Cardiac fibroblast (primary cell): ENCODE measurements around the gene LHFPL3.

Experiments used
- DNase-seq, 2 donors: peaks; one replicate each; pipeline versions ENCODE4 v3.0.0 to v3.0.0-alpha.2; 2010; ENCODE audit warnings: low read depth in 2 of 2
- H3K4me3 ChIP-seq, 2 donors: replicated peaks in 1 of 2; 1 replicate in 1 of 2; 2 replicates in 1 of 2; pipeline ENCODE4 v1.5.1; 2011; ENCODE audit warnings: low read depth in 2 of 2, low read length in 2 of 2, mild to moderate bottlenecking in 2 of 2, moderate library complexity in 1 of 2
- CTCF ChIP-seq: IDR thresholded peaks from one replicate; pipeline ENCODE4 v1.5.1; 2011; ENCODE audit warnings: low read depth, mild to moderate bottlenecking, low read length, inconsistent platforms

Gene LHFPL3

GRCh38 chr7:104603957-104604356, 275.6 kb downstream of the LHFPL3 start:
- H3K4me3 ChIP-seq = no peak overlapping the region
- TF ChIP-seq CTCF = no peak
- no peak for DNase-seq

- TF ChIP-seq CTCF = no peak
- no peak for DNase-seq
- no peak overlapping the region for H3K4me3 ChIP-seq
These were observed 276.3 kb downstream of the LHFPL3 start for GRCh38 chr7:104604706-104605105.

- no peak for DNase-seq
- H3K4me3 ChIP-seq = no peak overlapping the region
- TF ChIP-seq CTCF = no peak
These were observed 292.9 kb downstream of the LHFPL3 start for GRCh38 chr7:104621321-104621720.

- no peak for DNase-seq
- TF ChIP-seq CTCF = no peak
- no peak overlapping the region for H3K4me3 ChIP-seq
These were observed 297.6 kb downstream of the LHFPL3 start for GRCh38 chr7:104625956-104626355.

- no peak overlapping the region for H3K4me3 ChIP-seq
- peak; percentile 18 to 46 for DNase-seq
- no peak for TF ChIP-seq CTCF
These were observed 299.1 kb downstream of the LHFPL3 start for GRCh38 chr7:104627516-104627915.

- H3K4me3 ChIP-seq = no peak overlapping the region
- TF ChIP-seq CTCF = no peak
- DNase-seq = no peak
These were observed 299.6 kb downstream of the LHFPL3 start for GRCh38 chr7:104628017-104628416.

GRCh38 chr7:104629408-104629807, 301.0 kb downstream of the LHFPL3 start:
- H3K4me3 ChIP-seq = no peak overlapping the region
- DNase-seq = no peak
- no peak for TF ChIP-seq CTCF
